ENCODE results near the gene IGFBP1. TPM values are rescaled to one million over a fixed set of nuclear protein-coding genes. Genes with fewer than 3 reads are reported as not detected.

Gene IGFBP1
- total and polyA plus RNA-seq, 2 of the 13 experiments (the other 11 are each of a cell fraction or from before 2014, with no cell fraction given), result 5.4 to 885 TPM

GRCh38 chr7:45893374-45893995, 5.2 kb downstream of the IGFBP1 start (continued):
- no peak for TF ChIP-seq MXD3 (CRISPR knock-in tag; IDR thresholded peaks at IDR 0.05)
- no peak for TF ChIP-seq SIX4 (CRISPR knock-in tag; IDR thresholded peaks at IDR 0.05)
- TF ChIP-seq ZSCAN30 (CRISPR knock-in tag; IDR thresholded peaks at IDR 0.05), result no peak
- TF ChIP-seq MBD4 (IDR thresholded peaks at IDR 0.05; ENCODE audit: borderline replicate concordance, low read length), result no peak
- no peak for TF ChIP-seq ETS1 (CRISPR knock-in tag; IDR thresholded peaks at IDR 0.05)
- no peak for TF ChIP-seq ZNF138 (CRISPR knock-in tag; IDR thresholded peaks at IDR 0.05; ENCODE audit: low read depth)
- TF ChIP-seq CREB3 (CRISPR knock-in tag; IDR thresholded peaks at IDR 0.05), result no peak
- no peak; the same call in 1 of the 2 replicates for TF ChIP-seq ZNF354B (CRISPR knock-in tag; IDR thresholded peaks at IDR 0.05)
- TF ChIP-seq ZNF503 (CRISPR knock-in tag; IDR thresholded peaks at IDR 0.05), result no peak
- TF ChIP-seq ZNF510 (CRISPR knock-in tag; IDR thresholded peaks at IDR 0.05; ENCODE audit: low read depth), result no peak
- no peak for TF ChIP-seq SCMH1 (CRISPR knock-in tag; IDR thresholded peaks at IDR 0.05; ENCODE audit: borderline replicate concordance)
- TF ChIP-seq PAF1 (CRISPR knock-in tag; IDR thresholded peaks at IDR 0.05), result peak; percentile 99; the same call in 1 of the 2 replicates
- peak; percentile 53 for TF ChIP-seq HMG20A (CRISPR knock-in tag; IDR thresholded peaks at IDR 0.05; ENCODE audit: borderline replicate concordance)
- no peak for TF ChIP-seq ZNF124 (CRISPR knock-in tag; IDR thresholded peaks at IDR 0.05)
- TF ChIP-seq ZUFSP (CRISPR knock-in tag; IDR thresholded peaks at IDR 0.05; ENCODE audit: borderline replicate concordance), result no peak
- 0 out of 2 replicates have a peak, but pooled peaks have one; percentile 7 for TF ChIP-seq TFE3 (CRISPR knock-in tag; IDR thresholded peaks at IDR 0.05)

Measured in HepG2 (cell line).